Suprapubic skin (tissue), 3 donors: ENCODE measurements around the gene DUSP7.
"Not testable (repeated sequence)": the region's sequence is repeated elsewhere in the genome, so short reads cannot be mapped to it uniquely, and the experiment has no call there.

Experiments
- CTCF ChIP-seq, 2 donors: fragments of 200-600 bp in 1 of 2; fragments of 450-650 bp in 1 of 2; sonication (generic) in 1 of 2; IDR thresholded peaks; one replicate each; pipeline ENCODE4 v1.5.1; 2016 to 2019; ENCODE audit warnings: antibody characterized with exemption in 2 of 2, mild to moderate bottlenecking in 1 of 2, moderate library complexity in 1 of 2
- POLR2A ChIP-seq, 2 donors: fragments of 450-650 bp; IDR thresholded peaks; one replicate each; pipeline ENCODE4 v1.6.1; 2017; ENCODE audit warnings: antibody characterized with exemption in 2 of 2, mild to moderate bottlenecking in 2 of 2, moderate library complexity in 2 of 2

DNA sequence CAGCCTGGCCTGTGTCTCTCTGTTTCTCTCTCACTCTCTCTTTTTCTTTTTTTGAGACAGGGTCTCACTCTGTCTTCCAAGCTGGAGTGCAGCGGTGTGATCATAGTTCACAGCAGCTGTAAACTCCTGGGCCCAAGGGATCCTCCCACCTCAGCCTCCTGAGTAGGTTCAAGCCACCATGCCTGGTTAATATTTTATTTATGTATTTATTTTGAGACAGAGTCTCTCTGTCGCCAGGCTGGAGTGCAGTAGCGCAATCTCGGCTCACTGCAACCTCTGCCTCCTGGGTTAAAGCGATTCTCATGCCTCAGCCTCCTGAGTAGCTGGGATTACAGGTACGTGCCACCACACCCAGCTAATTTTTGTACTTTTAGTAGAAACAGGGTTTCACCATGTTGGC, 22.6 kb downstream of the DUSP7 start:
- not testable (repeated sequence) for TF ChIP-seq CTCF, POLR2A (IDR thresholded peaks at IDR 0.05)
